ENCODE results near the gene MON1B. TPM values are rescaled to one million over a fixed set of nuclear protein-coding genes. Genes with fewer than 3 reads are reported as not detected.

The MON1B gene
- polyA plus RNA-seq, 1 donor from 2014 or later, result 11.6 TPM

- no peaks in the 10 kb centered on the region for H3K9me2 ChIP-seq (ENCODE audit: insufficient read depth, low read length)
- H3K4me3 ChIP-seq (ENCODE audit: low read length), result peak overlapping the region; percentile 96
- H3F3A ChIP-seq (ENCODE audit: insufficient read depth, low read length, poor library complexity, severe bottlenecking), result no peaks in the 10 kb centered on the region
- no peak for TF ChIP-seq EZH2 (IDR thresholded peaks at IDR 0.05; ENCODE audit: borderline replicate concordance, insufficient read depth, low read length, poor library complexity, severe bottlenecking)
- TF ChIP-seq MXI1 (conservative IDR thresholded peaks at IDR 0.05; ENCODE audit: poor library complexity, severe bottlenecking), result peak; percentile 58
- TF ChIP-seq, protein P1, sequence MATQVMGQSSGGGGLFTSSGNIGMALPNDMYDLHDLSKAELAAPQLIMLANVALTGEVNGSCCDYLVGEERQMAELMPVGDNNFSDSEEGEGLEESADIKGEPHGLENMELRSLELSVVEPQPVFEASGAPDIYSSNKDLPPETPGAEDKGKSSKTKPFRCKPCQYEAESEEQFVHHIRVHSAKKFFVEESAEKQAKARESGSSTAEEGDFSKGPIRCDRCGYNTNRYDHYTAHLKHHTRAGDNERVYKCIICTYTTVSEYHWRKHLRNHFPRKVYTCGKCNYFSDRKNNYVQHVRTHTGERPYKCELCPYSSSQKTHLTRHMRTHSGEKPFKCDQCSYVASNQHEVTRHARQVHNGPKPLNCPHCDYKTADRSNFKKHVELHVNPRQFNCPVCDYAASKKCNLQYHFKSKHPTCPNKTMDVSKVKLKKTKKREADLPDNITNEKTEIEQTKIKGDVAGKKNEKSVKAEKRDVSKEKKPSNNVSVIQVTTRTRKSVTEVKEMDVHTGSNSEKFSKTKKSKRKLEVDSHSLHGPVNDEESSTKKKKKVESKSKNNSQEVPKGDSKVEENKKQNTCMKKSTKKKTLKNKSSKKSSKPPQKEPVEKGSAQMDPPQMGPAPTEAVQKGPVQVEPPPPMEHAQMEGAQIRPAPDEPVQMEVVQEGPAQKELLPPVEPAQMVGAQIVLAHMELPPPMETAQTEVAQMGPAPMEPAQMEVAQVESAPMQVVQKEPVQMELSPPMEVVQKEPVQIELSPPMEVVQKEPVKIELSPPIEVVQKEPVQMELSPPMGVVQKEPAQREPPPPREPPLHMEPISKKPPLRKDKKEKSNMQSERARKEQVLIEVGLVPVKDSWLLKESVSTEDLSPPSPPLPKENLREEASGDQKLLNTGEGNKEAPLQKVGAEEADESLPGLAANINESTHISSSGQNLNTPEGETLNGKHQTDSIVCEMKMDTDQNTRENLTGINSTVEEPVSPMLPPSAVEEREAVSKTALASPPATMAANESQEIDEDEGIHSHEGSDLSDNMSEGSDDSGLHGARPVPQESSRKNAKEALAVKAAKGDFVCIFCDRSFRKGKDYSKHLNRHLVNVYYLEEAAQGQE (IDR thresholded peaks at IDR 0.05; ENCODE audit: borderline replicate concordance), result no peak
- peak overlapping the region; percentile 84 for H2AFZ ChIP-seq (ENCODE audit: low read depth, low read length)
- no peaks in the 10 kb centered on the region for H4K20me1 ChIP-seq (ENCODE audit: insufficient read depth)
- no peaks in the 10 kb centered on the region for H3K9me3 ChIP-seq (ENCODE audit: low read length)
- no peaks in the 10 kb centered on the region for H3K36me3 ChIP-seq (ENCODE audit: insufficient read depth, low read length)
- peak overlapping the region; percentile 77 for H3K4me2 ChIP-seq (ENCODE audit: low read length)
- H3K27me3 ChIP-seq (ENCODE audit: insufficient read depth, low read depth, low read length), result no peaks in the 10 kb centered on the region
- H3K27ac ChIP-seq (ENCODE audit: low read length), result peak overlapping the region; percentile 94
- peaks cover 20% of the 10 kb centered on the region for H3K79me2 ChIP-seq (replicated peaks; ENCODE audit: insufficient read depth, low read length)
- peak overlapping the region; percentile 85 for H3K9ac ChIP-seq (ENCODE audit: low read length)
These were observed 424 bp downstream of the MON1B start for GRCh38 chr16:77191259-77191969.

GRCh38 chr16:77193377-77193776 lies 2.4 kb downstream of the MON1B start:
- no peaks in the 10 kb centered on the region for H3K36me3 ChIP-seq (ENCODE audit: insufficient read depth, low read length)
- no peak overlapping the region for H3K27ac ChIP-seq (ENCODE audit: low read length)
- no peaks in the 10 kb centered on the region for H3F3A ChIP-seq (ENCODE audit: insufficient read depth, low read length, poor library complexity, severe bottlenecking)
- peaks cover 20% of the 10 kb centered on the region for H3K79me2 ChIP-seq (replicated peaks; ENCODE audit: insufficient read depth, low read length)
- no peaks in the 10 kb centered on the region for H3K27me3 ChIP-seq (ENCODE audit: insufficient read depth, low read depth, low read length)
- no peak overlapping the region for H3K9ac ChIP-seq (ENCODE audit: low read length)
- peak overlapping the region; percentile 96 for H3K4me3 ChIP-seq (ENCODE audit: low read length)
- TF ChIP-seq, protein P1 (IDR thresholded peaks at IDR 0.05; ENCODE audit: borderline replicate concordance), result no peak
- TF ChIP-seq SMC3 (conservative IDR thresholded peaks at IDR 0.05; ENCODE audit: poor library complexity) (no peak), POLR2AphosphoS5 (IDR thresholded peaks at IDR 0.05) (no peak), EP300 (conservative IDR thresholded peaks at IDR 0.05; ENCODE audit: poor library complexity, severe bottlenecking) (no peak), CTCF (IDR thresholded peaks at IDR 0.05; ENCODE audit: poor library complexity, severe bottlenecking) (no peak), RAD21 (conservative IDR thresholded peaks at IDR 0.05) (no peak), MXI1 (conservative IDR thresholded peaks at IDR 0.05; ENCODE audit: poor library complexity, severe bottlenecking) (no peak), EZH2 (IDR thresholded peaks at IDR 0.05; ENCODE audit: borderline replicate concordance, insufficient read depth, low read length, poor library complexity, severe bottlenecking) (no peak), TAF1 (IDR thresholded peaks at IDR 0.05; ENCODE audit: low read depth) (no peak)
- H2AFZ ChIP-seq (ENCODE audit: low read depth, low read length), result no peak overlapping the region
- no peak overlapping the region for H3K4me2 ChIP-seq (ENCODE audit: low read length)
- no peaks in the 10 kb centered on the region for H3K9me2 ChIP-seq (ENCODE audit: insufficient read depth, low read length)
- no peaks in the 10 kb centered on the region for H4K20me1 ChIP-seq (ENCODE audit: insufficient read depth)
- no peaks in the 10 kb centered on the region for H3K9me3 ChIP-seq (ENCODE audit: low read length)

Data from neural cell (in vitro differentiated cells).